AG10803 (cell line): Measurements from ENCODE around the gene EDAR.
A peak's percentile ranks its signal among the peaks of the same experiment; 100 is the strongest.

Experiments
- DNase-seq: peaks from one replicate; pipeline ENCODE4 v3.0.0; 2010; ENCODE audit warnings: low read depth
- H3K4me3 ChIP-seq: 2 replicates; pipeline ENCODE4 v1.5.1; 2011; ENCODE audit warnings: mild to moderate bottlenecking, low read length, control low read depth
- TF ChIP-seq, protein P1 (sequence below): conservative IDR thresholded peaks from 2 replicates; pipeline ENCODE4 v1.5.1; 2011; ENCODE audit warnings: mild to moderate bottlenecking, low read length, control low read depth, inconsistent platforms

Gene EDAR

DNA sequence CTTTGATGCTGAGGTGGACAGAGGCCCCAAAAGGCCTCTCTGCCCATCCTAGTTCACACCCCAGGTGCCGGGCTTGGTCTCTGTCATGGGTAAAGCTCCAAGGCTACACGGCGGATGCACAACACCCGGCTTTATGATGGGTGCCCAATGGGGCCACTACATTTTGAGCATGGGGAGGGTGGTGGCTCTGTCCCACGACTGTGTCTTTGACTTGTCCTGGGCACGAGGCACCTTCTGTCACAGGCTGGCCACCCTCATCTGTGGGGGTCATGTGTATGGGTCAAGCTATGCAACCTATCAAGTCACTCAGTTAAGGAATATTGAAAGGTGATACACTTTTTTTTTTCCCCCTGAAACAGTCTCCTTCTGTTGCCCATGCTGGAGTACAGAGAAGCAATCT lies 63.7 kb downstream of the EDAR start:
- no peak for DNase-seq
- H3K4me3 ChIP-seq, result no peak overlapping the region
- TF ChIP-seq, protein P1, sequence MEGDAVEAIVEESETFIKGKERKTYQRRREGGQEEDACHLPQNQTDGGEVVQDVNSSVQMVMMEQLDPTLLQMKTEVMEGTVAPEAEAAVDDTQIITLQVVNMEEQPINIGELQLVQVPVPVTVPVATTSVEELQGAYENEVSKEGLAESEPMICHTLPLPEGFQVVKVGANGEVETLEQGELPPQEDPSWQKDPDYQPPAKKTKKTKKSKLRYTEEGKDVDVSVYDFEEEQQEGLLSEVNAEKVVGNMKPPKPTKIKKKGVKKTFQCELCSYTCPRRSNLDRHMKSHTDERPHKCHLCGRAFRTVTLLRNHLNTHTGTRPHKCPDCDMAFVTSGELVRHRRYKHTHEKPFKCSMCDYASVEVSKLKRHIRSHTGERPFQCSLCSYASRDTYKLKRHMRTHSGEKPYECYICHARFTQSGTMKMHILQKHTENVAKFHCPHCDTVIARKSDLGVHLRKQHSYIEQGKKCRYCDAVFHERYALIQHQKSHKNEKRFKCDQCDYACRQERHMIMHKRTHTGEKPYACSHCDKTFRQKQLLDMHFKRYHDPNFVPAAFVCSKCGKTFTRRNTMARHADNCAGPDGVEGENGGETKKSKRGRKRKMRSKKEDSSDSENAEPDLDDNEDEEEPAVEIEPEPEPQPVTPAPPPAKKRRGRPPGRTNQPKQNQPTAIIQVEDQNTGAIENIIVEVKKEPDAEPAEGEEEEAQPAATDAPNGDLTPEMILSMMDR, result no peak

DNA sequence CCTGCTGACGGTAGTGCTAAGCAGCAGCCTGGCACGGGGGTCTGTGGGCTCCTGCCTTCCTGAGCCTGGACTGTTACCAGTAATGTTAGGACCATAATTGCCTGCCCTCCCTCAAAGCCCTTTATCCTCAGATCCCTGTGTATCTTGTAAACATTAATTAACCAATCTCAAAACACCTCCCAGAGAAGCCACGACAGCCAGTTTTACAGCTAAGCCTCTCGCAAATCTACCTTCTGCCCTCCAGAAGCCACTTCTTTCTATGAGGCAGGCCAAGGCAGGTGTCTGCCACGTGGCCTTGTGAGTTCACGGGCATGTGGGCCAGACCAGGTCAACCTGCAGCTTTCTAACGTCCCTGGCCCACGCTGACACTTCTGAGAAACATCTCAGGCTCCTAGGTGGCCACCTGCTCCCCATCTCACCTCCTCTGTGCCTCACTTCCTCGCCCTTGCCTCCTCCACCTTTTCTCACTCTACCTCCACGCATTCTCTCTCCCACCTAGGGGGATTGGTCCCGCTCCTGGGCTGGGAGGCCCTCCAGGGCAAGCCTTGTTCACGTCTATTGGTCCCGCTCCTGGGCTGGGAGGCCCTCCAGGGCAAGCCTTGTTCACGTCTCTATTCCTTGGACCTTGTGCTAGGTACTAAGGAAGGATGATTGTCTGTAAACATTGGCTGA lies 64.3 kb downstream of the EDAR start:
- no peak for DNase-seq
- H3K4me3 ChIP-seq, result no peak overlapping the region
- TF ChIP-seq, protein P1, result no peak

DNA sequence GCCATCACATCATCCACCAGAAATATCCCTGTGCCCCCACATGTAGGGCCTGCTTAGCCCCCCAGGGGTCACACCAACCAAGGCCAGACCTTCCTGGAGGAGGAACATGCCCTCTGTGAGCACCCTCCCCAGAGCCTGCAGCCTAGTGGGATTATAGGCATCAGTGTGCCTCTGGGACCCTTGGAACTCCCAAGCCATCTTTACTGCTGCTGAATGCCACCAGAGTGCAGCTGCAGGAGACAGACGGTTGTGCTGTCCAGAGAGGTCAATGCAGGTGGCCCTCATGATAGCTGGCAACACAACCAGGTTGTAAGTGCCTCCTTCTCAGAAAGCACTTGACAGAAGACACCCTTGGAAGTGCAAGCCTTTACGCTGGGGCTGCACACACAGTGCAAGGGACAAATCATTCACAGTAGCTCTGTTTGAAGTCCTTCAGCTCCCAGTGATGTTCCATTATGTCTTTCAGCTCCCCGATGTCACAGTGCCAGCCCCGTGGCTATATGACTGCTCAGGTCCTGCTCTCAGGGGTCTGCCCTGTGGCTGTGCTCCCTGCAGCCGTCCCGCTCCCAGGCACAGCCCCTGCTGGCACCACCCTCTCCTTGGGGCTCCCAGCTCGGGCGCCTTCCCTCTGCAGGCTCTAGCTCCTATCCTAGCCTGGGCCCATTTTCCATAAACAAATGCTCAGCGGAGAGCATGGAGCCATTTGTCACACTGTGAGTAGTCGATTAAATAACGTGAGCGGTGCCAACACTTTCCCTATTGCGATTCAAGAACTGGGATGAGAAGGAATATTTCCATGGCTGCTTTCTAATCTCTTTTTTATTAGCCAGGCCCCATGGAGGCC lies 65.1 kb downstream of the EDAR start:
- no peak for DNase-seq
- TF ChIP-seq, protein P1, result no peak
- no peak overlapping the region for H3K4me3 ChIP-seq

DNA sequence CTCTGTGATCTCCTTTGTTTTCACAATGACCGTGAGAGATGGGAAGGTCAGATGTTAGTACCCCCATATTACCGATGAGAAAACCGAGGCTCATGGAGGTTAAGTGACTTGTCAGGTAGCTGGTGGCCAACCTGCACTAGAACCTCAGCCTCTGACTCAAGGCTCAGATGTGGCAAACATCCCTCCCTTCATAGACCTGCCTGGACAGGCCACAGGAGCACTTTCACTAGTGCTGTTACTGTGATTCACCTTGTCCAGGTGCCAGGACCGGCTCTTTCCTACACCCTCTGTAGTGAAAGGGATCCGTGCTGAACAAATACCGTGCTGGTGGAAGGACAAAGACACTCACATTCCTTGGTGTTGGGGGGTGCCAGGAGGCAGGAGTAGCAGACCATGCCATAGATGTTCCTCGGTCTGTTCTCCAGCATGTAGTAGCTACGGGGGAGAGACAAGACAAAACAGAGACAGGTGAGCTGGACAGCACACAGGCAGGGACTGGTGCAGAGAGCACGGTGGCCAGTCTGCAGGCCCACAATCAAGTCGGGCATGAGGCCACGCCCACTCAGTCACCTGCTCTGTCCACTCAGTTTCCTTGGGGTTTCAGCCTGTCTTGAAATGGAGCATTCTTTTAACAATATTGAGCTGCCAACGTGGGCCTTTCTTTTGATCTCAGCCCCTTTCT lies 65.9 kb downstream of the EDAR start:
- no peak for DNase-seq
- H3K4me3 ChIP-seq, result no peak overlapping the region
- TF ChIP-seq, protein P1, result no peak

DNA sequence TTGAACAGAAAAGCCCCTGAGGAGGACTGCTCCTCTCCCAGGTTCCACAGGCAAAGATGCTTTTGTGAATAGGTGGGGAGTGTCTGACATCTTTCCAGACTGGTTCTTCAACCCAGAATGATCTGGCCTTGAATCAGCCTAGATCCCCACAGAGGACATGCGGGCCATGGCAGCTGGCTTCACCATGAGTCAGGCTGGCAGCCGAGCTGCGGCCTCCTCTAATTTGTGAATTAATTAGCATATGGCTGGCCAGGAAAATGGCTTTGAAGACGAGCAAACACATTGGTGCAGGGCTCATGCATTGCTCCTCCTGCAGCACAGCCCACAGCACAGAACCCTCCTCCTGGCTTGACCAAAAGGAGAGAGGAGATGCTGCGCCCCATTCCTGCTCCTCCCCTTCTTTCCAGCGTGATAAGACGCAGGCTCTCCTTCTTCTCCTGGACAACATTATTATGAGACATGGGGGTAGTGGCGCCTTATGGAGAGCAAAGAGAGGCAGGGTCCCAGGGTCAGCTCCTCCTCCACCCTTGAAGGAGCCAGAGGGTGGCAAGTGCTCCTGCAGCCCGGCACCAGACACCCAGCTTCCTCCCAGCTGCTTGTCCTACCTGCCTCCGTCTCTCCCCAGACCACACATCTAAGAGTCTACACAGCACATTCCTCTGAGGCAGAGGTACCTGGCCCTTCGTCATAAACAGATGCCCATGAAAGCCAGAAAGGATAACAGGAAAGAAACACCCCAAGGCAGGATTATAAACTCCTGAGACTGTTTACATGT lies 66.7 kb downstream of the EDAR start:
- no peak overlapping the region for H3K4me3 ChIP-seq
- peak; percentile 25 for DNase-seq
- TF ChIP-seq, protein P1, result no peak

DNA sequence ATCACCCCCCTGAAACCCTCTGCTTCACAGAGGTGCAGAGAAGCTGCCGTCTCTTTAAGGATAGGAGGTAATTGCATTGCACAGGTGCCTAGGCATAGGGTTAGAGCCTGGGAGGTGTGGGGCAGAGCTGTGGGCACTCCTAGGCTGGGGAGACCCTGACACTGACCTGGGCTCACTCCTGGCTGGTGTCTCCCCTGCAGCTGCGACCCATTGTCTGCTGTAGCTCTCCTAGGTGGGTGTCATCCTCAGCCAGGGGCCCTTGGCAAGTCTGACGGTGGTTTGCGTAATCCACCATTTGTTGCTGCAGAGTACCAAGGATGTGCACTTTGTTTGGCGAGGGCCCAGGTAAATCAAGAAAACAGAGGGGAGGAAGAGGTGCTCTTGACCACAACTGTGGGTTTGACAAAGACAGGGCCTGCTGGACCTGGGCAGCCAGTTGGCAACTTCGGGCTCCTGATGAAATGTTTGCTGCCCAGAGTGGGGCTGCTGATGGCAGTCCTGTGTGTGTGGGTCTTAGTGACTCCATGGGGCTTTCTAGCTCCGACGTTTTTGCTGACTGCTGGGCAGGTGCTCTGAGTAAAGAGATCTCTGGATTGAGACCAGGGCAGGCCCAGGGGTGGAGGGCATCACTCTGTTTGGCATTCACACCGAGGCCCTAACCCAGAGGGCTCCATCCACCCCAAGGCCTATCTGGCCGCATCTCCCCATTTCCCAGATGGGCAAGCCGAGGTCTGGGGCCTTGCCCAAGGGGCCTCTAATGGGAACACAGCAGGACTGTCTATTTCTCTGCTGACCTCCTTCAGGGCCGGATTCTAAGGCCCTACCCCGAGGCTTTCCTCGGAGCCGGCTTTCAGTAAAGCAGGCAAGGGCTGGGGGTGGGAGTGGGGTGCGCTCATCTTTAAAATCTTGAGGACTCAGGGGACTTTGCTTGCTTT lies 67.7 kb downstream of the EDAR start:
- DNase-seq, result no peak
- TF ChIP-seq, protein P1, result no peak
- H3K4me3 ChIP-seq, result no peak overlapping the region
